K562 (cell line): ENCODE results near the gene TIMM10. TPM values are rescaled to one million over a fixed set of nuclear protein-coding genes. Genes with fewer than 3 reads are reported as not detected.

ENCODE experiments used
- ATAC-seq: fragments of 200-7000 bp; cut with Tn5 transposase; 3 replicates; pipeline ENCODE4 v1.9.1; 2020; ENCODE audit warnings: moderate library complexity
- BruUV-seq: library from RNA; stranded (reverse); fragments of 400-500 nt; replicated peaks from 2 replicates; lab custom pipeline; 2021; lab: Mats Ljungman, UMichigan
- CTCF ChIA-PET: fragments of 300-600 bp; formaldehyde crosslinking; extraction: SDS; loops from one replicate; lab custom pipeline; 2021; ENCODE audit warnings: low intra/inter-chr PET ratio; lab: Yijun Ruan, JAX
- POLR2A ChIA-PET: fragments of 300-600, 350-650 bp; sonication (Branson Sonifier 250); formaldehyde crosslinking; extraction: SDS; loops from one replicate; lab custom pipeline; 2021; ENCODE audit warnings: antibody characterized with exemption, inconsistent platforms; lab: Yijun Ruan, JAX
- DNase-seq, 4 experiments: peaks; one replicate each; pipeline versions ENCODE4 v3.0.0 to v3.0.0-alpha.2; 2011 to 2018; ENCODE audit warnings: low spot score in 3 of 4, mixed read lengths in 3 of 4; ENCODE audit errors: extremely low read depth in 1 of 4
- FAIRE-seq: peaks from 2 replicates; lab custom pipeline; 2011; peaks lifted over from hg19 to GRCh38; lab: Jason Lieb, UNC
- H2AFZ ChIP-seq: 2 replicates; pipeline ENCODE4 v1.6.0; 2011; ENCODE audit warnings: low read depth, low read length, control low read depth, inconsistent platforms
- H3K27ac ChIP-seq: fragments of 200-600 bp; 3 replicates; pipeline ENCODE4 v1.8.0; 2011; ENCODE audit warnings: low read depth, mild to moderate bottlenecking, control low read depth, inconsistent platforms, low read length, moderate library complexity, mixed read lengths; ENCODE audit errors: extremely low read depth
- H3K27me3 ChIP-seq, 2 experiments: fragments of 300-600 bp in 1 of 2; 2 replicates in 1 of 2; 3 replicates in 1 of 2; pipeline versions ENCODE4 v1.6.0 to v1.8.0; 2011; ENCODE audit warnings: inconsistent platforms in 2 of 2, low read length in 2 of 2, mild to moderate bottlenecking in 1 of 2, mixed read lengths in 1 of 2, moderate library complexity in 1 of 2; ENCODE audit not compliant: control insufficient read depth in 2 of 2, insufficient read depth in 2 of 2
- H3K36me3 ChIP-seq: fragments of 300-600 bp; 3 replicates; pipeline ENCODE4 v1.8.0; 2011; ENCODE audit warnings: mild to moderate bottlenecking, low read length, inconsistent platforms; ENCODE audit not compliant: control insufficient read depth, insufficient read depth
- H3K4me1 ChIP-seq, 2 experiments: fragments of 200-600 bp in 1 of 2; replicated peaks in 1 of 2; 2 replicates in 1 of 2; 3 replicates in 1 of 2; pipeline versions ENCODE4 v1.5.1 to v1.8.0; 2011; ENCODE audit warnings: inconsistent platforms in 2 of 2, low read length in 2 of 2, mild to moderate bottlenecking in 1 of 2, mixed read lengths in 1 of 2, moderate library complexity in 1 of 2; ENCODE audit not compliant: control insufficient read depth in 2 of 2, insufficient read depth in 2 of 2
- H3K4me2 ChIP-seq: 2 replicates; pipeline ENCODE4 v1.6.1; 2011; ENCODE audit warnings: low read length, control low read depth, inconsistent platforms, mixed read lengths; ENCODE audit not compliant: insufficient read depth
- H3K4me3 ChIP-seq: fragments of 200-600 bp; sonication (generic), shearing (Covaris generic); 2 replicates; pipeline ENCODE4 v1.5.1; 2016; ENCODE audit warnings: control low read depth, inconsistent platforms
- H3K79me2 ChIP-seq: fragments of 200-600 bp; 3 replicates; pipeline ENCODE4 v1.8.0; 2011; ENCODE audit warnings: low read length, inconsistent platforms; ENCODE audit not compliant: control insufficient read depth, insufficient read depth
- H3K9ac ChIP-seq, 2 experiments: 2 replicates each; pipeline versions ENCODE4 v1.6.0 to v1.6.1; 2011; ENCODE audit warnings: low read depth in 2 of 2, low read length in 2 of 2, control low read depth in 1 of 2, inconsistent platforms in 1 of 2, mild to moderate bottlenecking in 1 of 2, mixed read lengths in 1 of 2; ENCODE audit not compliant: insufficient read depth in 1 of 2
- H3K9me1 ChIP-seq: one replicate; pipeline ENCODE4 v1.6.0; 2011; ENCODE audit warnings: inconsistent platforms, mild to moderate bottlenecking, low read length, moderate library complexity; ENCODE audit not compliant: control insufficient read depth, insufficient read depth
- H3K9me3 ChIP-seq: replicated peaks from 2 replicates; pipeline ENCODE4 v1.5.1; 2011; ENCODE audit warnings: low read depth, low read length, inconsistent platforms; ENCODE audit not compliant: control insufficient read depth, insufficient read depth
- H4K20me1 ChIP-seq: replicated peaks from 2 replicates; pipeline ENCODE4 v1.6.1; 2011; ENCODE audit warnings: low read length, inconsistent platforms, mixed read lengths; ENCODE audit not compliant: control insufficient read depth, insufficient read depth
- CEBPB ChIP-seq: fragments of 450-650 bp; IDR thresholded peaks from 2 replicates; pipeline ENCODE4 v1.6.1; 2016; ENCODE audit warnings: missing genetic modification characterization, missing compliant biosample characterization
- CEBPG ChIP-seq, 3 experiments: fragments of 200-800 bp in 1 of 3; sonication (Bioruptor generic) in 1 of 3; sonication (generic) in 1 of 3; formaldehyde crosslinking in 1 of 3; IDR thresholded peaks in 2 of 3; conservative IDR thresholded peaks in 1 of 3; 2 replicates each; pipeline versions ENCODE4 v1.6.1 to v1.8.0; 2016 to 2022; ENCODE audit warnings: missing compliant biosample characterization in 2 of 3, missing genetic modification characterization in 2 of 3, mild to moderate bottlenecking in 1 of 3, missing genetic modification reagents in 1 of 3
- PYGO2 ChIP-seq: fragments of 450-650 bp; IDR thresholded peaks from 2 replicates; pipeline ENCODE4 v1.6.1; 2016; ENCODE audit warnings: mild to moderate bottlenecking, missing genetic modification characterization, moderate library complexity, missing compliant biosample characterization
- ZNF384 ChIP-seq: IDR thresholded peaks from 2 replicates; pipeline ENCODE4 v1.6.1; 2012; ENCODE audit warnings: low read depth, low read length, improper control_type of control experiment
- ZNF398 ChIP-seq: fragments of 250-450 bp; sonication (Bioruptor Pico); IDR thresholded peaks from 2 replicates; pipeline ENCODE4 v1.8.0; 2021; ENCODE audit warnings: moderate library complexity, mild to moderate bottlenecking, inconsistent platforms
- WGBS: fragments of 100-300 bp; shearing (Covaris generic); methylation state at CpG from one replicate; pipeline ENCODE4 v1.1.6; 2016; ENCODE audit warnings: low coverage, mixed read lengths; ENCODE audit not compliant: insufficient coverage; ENCODE audit errors: missing lambda C conversion rate; 5-methylcytosine and 5-hydroxymethylcytosine counted together
- in situ Hi-C: fragments of 300-500 bp; cut with MboI; formaldehyde crosslinking; loops from 4 replicates; pipeline ENCODE4 v1.15.0; 2018; ENCODE audit warnings: inconsistent platforms, mixed read lengths
- intact Hi-C: fragments of 100-400 bp; cut with micrococcal nuclease; formaldehyde crosslinking; loops from 2 replicates; pipeline ENCODE4 v1.14.2; 2022
- polyA plus RNA-seq, 8 experiments: library from polyadenylated mRNA; depleted of rRNA in 4 of 8; stranded (reverse) in 5 of 8; unstranded in 3 of 8; fragments of >200 nt; fragmentation: Nextera tagmentation in 2 of 8; fragmentation: Illumina TruSeq in 1 of 8; extraction: Ambion mirVana in 2 of 8; extraction: Trizol in 1 of 8; gene quantifications; 2 replicates each; pipeline versions ENCODE4 v1.2.1 to v1.2.3, GENCODE V29; 2011 to 2014; ENCODE audit warnings: inconsistent platforms in 1 of 8, missing spikeins in 1 of 8
- total RNA-seq, 7 experiments: library from RNA; depleted of rRNA in 6 of 7; stranded (reverse); fragments of >200 nt in 6 of 7; fragmentation: Illumina TruSeq in 2 of 7; extraction: Trizol in 2 of 7; gene quantifications; 2 replicates each; pipeline versions ENCODE4 v1.2.1 to v1.2.3, GENCODE V29; 2011 to 2021; ENCODE audit warnings: low replicate concordance in 1 of 7

The TIMM10 gene
- total and polyA plus RNA-seq, 9 of the 15 experiments (the other 6 are each of a cell fraction or from before 2014, with no cell fraction given): 109 to 553 (median 172) TPM

DNA sequence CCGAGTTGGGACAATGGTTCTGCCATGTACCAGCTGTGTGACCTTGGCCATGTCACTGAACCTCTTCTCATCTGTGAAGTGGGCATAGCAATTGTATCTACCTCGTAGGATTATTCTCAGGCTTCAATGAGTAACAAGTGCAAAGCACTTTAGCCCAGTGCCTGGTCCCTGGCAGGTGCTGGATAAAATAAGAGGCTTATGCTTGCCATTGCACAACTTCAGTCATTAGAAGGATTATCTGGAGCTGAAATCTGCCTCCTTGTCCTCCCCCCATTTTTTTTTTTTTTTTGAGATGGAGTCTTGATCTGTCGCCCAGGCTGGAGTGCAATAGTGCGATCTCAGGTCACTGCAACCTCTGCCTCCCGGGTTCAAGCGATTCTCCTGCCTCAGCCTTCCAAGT is 14.0 kb upstream of the TIMM10 start:
- H3K27me3 ChIP-seq: peaks cover 0 to 14% of the 10 kb centered on the region in 2 experiments; a peak in 2 of 5 replicates
- no peak overlapping the region for H3K4me2 ChIP-seq
- no peak overlapping the region for H2AFZ ChIP-seq
- POLR2A ChIA-PET: interaction anchor here (0.6 to 1.2 kb wide), 3 partner anchors 9 to 53 kb away, joined by 3 read pairs; partner anchors contain the start of gene UBE2L6
- intact Hi-C loops (no loop called here), in situ Hi-C loops (no loop called here)
- no TSS peak for BruUV-seq
- ATAC-seq: no peak
- CTCF ChIA-PET: no interaction called here
- TF ChIP-seq ZNF384 (peak; percentile 46), CEBPB (peak; percentile 76), ZNF398 (CRISPR knock-in tag) (no peak), PYGO2 (no peak), CEBPG (CRISPR knock-in tag; IDR thresholded peaks at IDR 0.05) (no peak), CEBPG (tag; conservative IDR thresholded peaks at IDR 0.05 in 1 of 2, IDR thresholded peaks at IDR 0.05 in 1 of 2) (peak; percentile 22 to 54; a peak in 2 of 4 replicates)
- WGBS: 9% methylated on average over 4 of the region's 6 CpGs
- H3K4me1 ChIP-seq: peaks cover 6 to 9% of the 10 kb centered on the region in 2 experiments; a peak in 4 of 5 replicates
- H3K79me2 ChIP-seq: no peaks in the 10 kb centered on the region
- H3K9me1 ChIP-seq: no peaks in the 10 kb centered on the region
- no peak overlapping the region for H3K9ac ChIP-seq
- H3K4me3 ChIP-seq: no peak overlapping the region
- no peaks in the 10 kb centered on the region for H4K20me1 ChIP-seq
- H3K36me3 ChIP-seq: no peaks in the 10 kb centered on the region
- FAIRE-seq: no peak
- DNase-seq: no peak
- H3K27ac ChIP-seq: no peak overlapping the region
- H3K9me3 ChIP-seq: no peaks in the 10 kb centered on the region
